Measurements from ENCODE around the gene CDK2. TPM values are rescaled to one million over a fixed set of nuclear protein-coding genes. Genes with fewer than 3 reads are reported as not detected.
"Not testable (repeated sequence)": the region's sequence is repeated elsewhere in the genome, so short reads cannot be mapped to it uniquely, and the experiment has no call there.

Gene CDK2
- total and polyA plus RNA-seq, 3 donors from 2014 or later: 16.5 to 20.3 (median 19.8) TPM

DNA sequence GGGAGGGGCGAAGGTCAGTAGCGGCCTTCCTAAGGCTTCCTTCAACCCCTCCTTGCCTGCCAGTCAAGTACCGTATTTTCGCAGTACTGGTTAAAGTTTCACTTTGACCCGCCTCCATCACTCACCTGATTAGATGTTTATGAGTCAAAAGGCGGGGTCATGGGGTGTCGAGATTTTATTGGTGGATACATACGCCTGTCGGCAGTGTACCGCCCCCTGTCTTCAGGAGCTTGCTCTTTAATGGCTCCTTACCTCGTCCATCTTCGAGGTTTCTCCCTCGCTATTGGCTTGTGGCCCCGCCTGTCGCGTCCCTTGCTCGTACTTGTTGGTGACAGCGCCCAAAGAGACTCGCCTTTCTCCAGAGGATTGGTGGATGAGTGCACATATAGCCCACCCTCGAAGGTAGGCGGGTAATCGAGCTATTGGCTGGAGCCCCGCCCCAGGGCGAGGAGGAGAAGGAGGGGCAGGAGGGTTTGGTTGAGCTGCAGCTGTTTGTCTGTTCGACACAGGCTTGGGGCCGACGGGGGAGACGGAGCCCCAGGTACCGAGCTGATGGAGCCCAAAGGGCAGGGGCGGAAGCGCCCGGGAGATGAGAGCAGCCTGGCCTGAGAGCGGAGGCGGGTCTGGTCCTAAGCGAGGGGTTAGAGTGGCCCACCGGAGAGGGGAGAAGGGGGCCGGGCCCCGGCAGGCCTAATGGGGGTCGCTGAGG is 7.1 kb downstream of the CDK2 start, which contains the start of gene RAB5B:
RAB5B (plus strand) TSS at position 480 of the 709 bp plus-strand sequence. CDS start 12,883 bp downstream, outside the sequence.
- peaks cover 32% of the 10 kb centered on the region for H3K4me1 ChIP-seq

GRCh38 chr12:55974308-55974730 is 7.7 kb downstream of the CDK2 start:
- intact Hi-C loops (cut with DNase I; ENCODE audit: low total_unique reads): no loop called here
- peak; percentile 43 for DNase-seq
- H3K27me3 ChIP-seq: no peaks in the 10 kb centered on the region
- peaks cover 32% of the 10 kb centered on the region for H3K4me1 ChIP-seq
- H3K36me3 ChIP-seq (ENCODE audit: low read depth, missing control alignments): no peaks in the 10 kb centered on the region
- no peak for TF ChIP-seq CTCF (IDR thresholded peaks at IDR 0.05)
- TF ChIP-seq POLR2A (IDR thresholded peaks at IDR 0.05): no peak
- 0% methylated on average over 15 of the region's 15 CpGs for WGBS, 2 donors
- no peaks in the 10 kb centered on the region for H3K9me3 ChIP-seq
- H3K4me3 ChIP-seq: peak overlapping the region; percentile 95 to 100
- H3K27ac ChIP-seq: peak overlapping the region; percentile 97 to 99

More for the DNA sequence above, 7.1 kb downstream of the CDK2 start, which contains the start of gene RAB5B:
- H3K27ac ChIP-seq: peak within 1 kb of the TSS; percentile 97 to 99
- H3K36me3 ChIP-seq (ENCODE audit: low read depth, missing control alignments): no peaks in the 10 kb centered on the region
- WGBS, 2 donors: 0% methylated on average over 36 to 39 of the region's 39 CpGs
- no peaks in the 10 kb centered on the region for H3K27me3 ChIP-seq
- intact Hi-C loops (cut with DNase I; ENCODE audit: low total_unique reads): no loop called here
- no peaks in the 10 kb centered on the region for H3K9me3 ChIP-seq
- peak; percentile 25 to 65 (median 46) for TF ChIP-seq CTCF (IDR thresholded peaks at IDR 0.05)
- peak; percentile 93 for TF ChIP-seq POLR2A (IDR thresholded peaks at IDR 0.05)
- peak within 1 kb of the TSS; percentile 95 to 100 for H3K4me3 ChIP-seq
- DNase-seq: peak; percentile 100

GRCh38 chr12:55978393-55978792 is 11.8 kb downstream of the CDK2 start:
- Histone ChIP-seq H3K27ac (no peak overlapping the region), H3K9me3 (no peaks in the 10 kb centered on the region), H3K4me3 (no peak overlapping the region), H3K4me1 (peaks cover 29% of the 10 kb centered on the region), H3K36me3 (ENCODE audit: low read depth, missing control alignments) (no peaks in the 10 kb centered on the region), H3K27me3 (no peaks in the 10 kb centered on the region)
- intact Hi-C loops (cut with DNase I; ENCODE audit: low total_unique reads): no loop called here
- no peak for DNase-seq
- WGBS, 2 donors: 95 to 99% methylated on average over 7 of the region's 7 CpGs
- TF ChIP-seq CTCF (IDR thresholded peaks at IDR 0.05) (no peak), POLR2A (IDR thresholded peaks at IDR 0.05) (no peak)

DNA sequence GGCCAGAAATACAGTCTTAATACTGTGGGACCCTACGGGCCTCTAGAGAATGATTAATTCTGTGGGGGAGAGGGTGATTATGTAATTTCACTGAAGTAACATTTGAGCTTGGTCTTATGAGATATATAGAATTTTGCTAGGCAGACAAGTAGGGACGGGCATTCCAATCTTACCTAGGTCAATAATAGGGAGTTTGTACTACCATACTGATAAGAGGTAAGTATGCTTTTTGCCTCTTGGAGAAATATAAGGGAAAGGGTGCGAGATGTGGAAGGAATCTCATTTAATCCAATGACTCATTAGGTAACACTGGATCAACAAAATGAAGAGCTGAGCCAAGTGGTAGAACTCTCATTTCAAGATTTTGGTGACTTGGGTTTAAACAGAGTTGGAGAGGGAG is 12.4 kb downstream of the CDK2 start:
- peaks cover 29% of the 10 kb centered on the region for H3K4me1 ChIP-seq
- no peak overlapping the region for H3K27ac ChIP-seq
- H3K36me3 ChIP-seq (ENCODE audit: low read depth, missing control alignments): no peaks in the 10 kb centered on the region
- DNase-seq: no peak
- no peak for TF ChIP-seq CTCF (IDR thresholded peaks at IDR 0.05)
- no peak for TF ChIP-seq POLR2A (IDR thresholded peaks at IDR 0.05)
- H3K4me3 ChIP-seq: no peak overlapping the region
- intact Hi-C loops (cut with DNase I; ENCODE audit: low total_unique reads): no loop called here
- 80% methylated on average over 3 of the region's 3 CpGs for WGBS, 2 donors
- no peaks in the 10 kb centered on the region for H3K9me3 ChIP-seq
- H3K27me3 ChIP-seq: no peaks in the 10 kb centered on the region

GRCh38 chr12:55981882-55982281 is 15.3 kb downstream of the CDK2 start:
- H3K9me3 ChIP-seq; H3K36me3 ChIP-seq (ENCODE audit: low read depth, missing control alignments); H3K27me3 ChIP-seq; DNase-seq; H3K4me3 ChIP-seq; intact Hi-C loops (cut with DNase I; ENCODE audit: low total_unique reads); H3K27ac ChIP-seq: not testable (repeated sequence)
- WGBS, 2 donors: 82% methylated on average over 5 of the region's 5 CpGs
- H3K4me1 ChIP-seq: peaks cover 20% of the 10 kb centered on the region
